ENCODE data around the gene TMOD2. TPM values are rescaled to one million over a fixed set of nuclear protein-coding genes. Genes with fewer than 3 reads are reported as not detected.

The TMOD2 gene
- total RNA-seq, 1 experiment from 2014 or later = 3.6 TPM

GRCh38 chr15:51751697-51752683 lies 593 bp downstream of the TMOD2 start:
- H3K27ac Mint-ChIP-seq = no peak overlapping the region
- H3K36me3 Mint-ChIP-seq = no peaks in the 10 kb centered on the region
- ATAC-seq = peak; percentile 36
- no peaks in the 10 kb centered on the region for H3K9me3 Mint-ChIP-seq
- ChIA-PET CTCF (interaction anchor here (1.0 to 1.2 kb wide), 4 partner anchors 14 to 102 kb away, joined by 3 to 6 read pairs (median 3); partner anchors contain the start of gene LYSMD2), POLR2A (interaction anchor here (1.0 kb wide), 1 partner anchor 72 kb away, joined by 4 read pairs; no protein-coding TSS in a partner anchor)
- peak overlapping the region; percentile 79 for H3K4me3 Mint-ChIP-seq
- H3K4me1 Mint-ChIP-seq = peaks cover 5% of the 10 kb centered on the region
- TF ChIP-seq FOXP1 (CRISPR knock-in tag; IDR thresholded peaks at IDR 0.05; ENCODE audit: borderline replicate concordance) (no peak), ZNF317 (CRISPR knock-in tag; IDR thresholded peaks at IDR 0.05; ENCODE audit: borderline replicate concordance, low read depth) (no peak), ZNF532 (CRISPR knock-in tag; IDR thresholded peaks at IDR 0.05; ENCODE audit: borderline replicate concordance) (no peak), HMGXB4 (CRISPR knock-in tag; IDR thresholded peaks at IDR 0.05) (0 out of 2 replicates have a peak, but pooled peaks have one; percentile 10), CREM (CRISPR knock-in tag; IDR thresholded peaks at IDR 0.05) (0 out of 2 replicates have a peak, but pooled peaks have one; percentile 13), TP53 (CRISPR knock-in tag; IDR thresholded peaks at IDR 0.05) (0 out of 2 replicates have a peak, but pooled peaks have one; percentile 11)
- DNase-seq (ENCODE audit: low spot score) = peak; percentile 42
- peaks cover 76% of the 10 kb centered on the region for H3K27me3 Mint-ChIP-seq (ENCODE audit: low read depth)

GRCh38 chr15:51752888-51753287 lies 1.5 kb downstream of the TMOD2 start:
- DNase-seq (ENCODE audit: low spot score) = no peak
- peaks cover 72% of the 10 kb centered on the region for H3K27me3 Mint-ChIP-seq (ENCODE audit: low read depth)
- H3K9me3 Mint-ChIP-seq = no peaks in the 10 kb centered on the region
- CTCF ChIA-PET = interaction anchor here (1.0 to 1.2 kb wide), 2 partner anchors 15 to 23 kb away, joined by 3 to 6 read pairs; partner anchors contain the start of gene LYSMD2
- no peaks in the 10 kb centered on the region for H3K36me3 Mint-ChIP-seq
- no peak overlapping the region for H3K27ac Mint-ChIP-seq
- no peak for ATAC-seq
- peak overlapping the region; percentile 79 for H3K4me3 Mint-ChIP-seq
- peaks cover 5% of the 10 kb centered on the region for H3K4me1 Mint-ChIP-seq
- POLR2A ChIA-PET = no interaction called here
- TF ChIP-seq TP53 (CRISPR knock-in tag; IDR thresholded peaks at IDR 0.05) (no peak), HMGA2 (CRISPR knock-in tag; IDR thresholded peaks at IDR 0.05) (no peak), NFYB (CRISPR knock-in tag; conservative IDR thresholded peaks at IDR 0.05; ENCODE audit: low read depth) (no peak), ATF3 (CRISPR knock-in tag; conservative IDR thresholded peaks at IDR 0.05) (no peak), GABPB1 (CRISPR knock-in tag; IDR thresholded peaks at IDR 0.05) (no peak), OVOL2 (CRISPR knock-in tag; IDR thresholded peaks at IDR 0.05; ENCODE audit: borderline replicate concordance) (no peak), EMX1 (CRISPR knock-in tag; IDR thresholded peaks at IDR 0.05) (no peak), ATF1 (CRISPR knock-in tag; IDR thresholded peaks at IDR 0.05) (no peak), PRRX2 (CRISPR knock-in tag; IDR thresholded peaks at IDR 0.05) (no peak), SP1 (CRISPR knock-in tag; conservative IDR thresholded peaks at IDR 0.05) (no peak), CREB1 (CRISPR knock-in tag; IDR thresholded peaks at IDR 0.05) (no peak), STAT6 (CRISPR knock-in tag; conservative IDR thresholded peaks at IDR 0.05; ENCODE audit: low read depth) (no peak), ZBTB21 (CRISPR knock-in tag; IDR thresholded peaks at IDR 0.05; ENCODE audit: borderline replicate concordance) (no peak), ELF4 (CRISPR knock-in tag; IDR thresholded peaks at IDR 0.05; ENCODE audit: low read depth) (no peak), E2F4 (CRISPR knock-in tag; IDR thresholded peaks at IDR 0.05; ENCODE audit: borderline replicate concordance, low read depth) (no peak), NR1H2 (CRISPR knock-in tag; IDR thresholded peaks at IDR 0.05) (no peak)
